Activated CD4-positive, alpha-beta T cell treated with anti-CD3 and anti-CD28 coated beads, Interleukin-10, Interleukin-2, amounts not matched to agents 100 ng/mL and 50 ng/mL, durations not matched to agents 16 hours and 8 hours (primary cell): Measurements from ENCODE around the gene KIF1A.

Experiments used
- DNase-seq: peaks from one replicate; pipeline ENCODE4 v3.0.0-alpha.2; 2020

The KIF1A gene

GRCh38 chr2:240731178-240731545 lies 88.9 kb downstream of the KIF1A start:
- DNase-seq: no peak

- DNase-seq: no peak
Observed at GRCh38 chr2:240730501-240731177, 89.4 kb downstream of the KIF1A start.

- DNase-seq: no peak
Observed at GRCh38 chr2:240728827-240729226, 91.2 kb downstream of the KIF1A start.

GRCh38 chr2:240728361-240728760 lies 91.7 kb downstream of the KIF1A start:
- DNase-seq: no peak

- DNase-seq: no peak
Observed at GRCh38 chr2:240727913-240728312, 92.1 kb downstream of the KIF1A start.

- DNase-seq: no peak
Observed at GRCh38 chr2:240727439-240727838, 92.6 kb downstream of the KIF1A start.

GRCh38 chr2:240726876-240727275 lies 93.1 kb downstream of the KIF1A start:
- DNase-seq: no peak

GRCh38 chr2:240725671-240726070 lies 94.3 kb downstream of the KIF1A start:
- DNase-seq: no peak

- DNase-seq: no peak
Observed at GRCh38 chr2:240725266-240725665, 94.8 kb downstream of the KIF1A start.

- no peak for DNase-seq
Observed at GRCh38 chr2:240724431-240724830, 95.6 kb downstream of the KIF1A start.

GRCh38 chr2:240723851-240724250 lies 96.2 kb downstream of the KIF1A start:
- DNase-seq: no peak

GRCh38 chr2:240722796-240723735 lies 97.0 kb downstream of the KIF1A start:
- no peak for DNase-seq

GRCh38 chr2:240722376-240722775 lies 97.6 kb downstream of the KIF1A start:
- no peak for DNase-seq

- DNase-seq: no peak
Observed at GRCh38 chr2:240721596-240722180, 98.3 kb downstream of the KIF1A start.

GRCh38 chr2:240720686-240721595 lies 99.1 kb downstream of the KIF1A start:
- no peak for DNase-seq

GRCh38 chr2:240719676-240720545 lies 100.1 kb downstream of the KIF1A start:
- DNase-seq: no peak

GRCh38 chr2:240718896-240719490 lies 101.0 kb downstream of the KIF1A start:
- DNase-seq: no peak

- no peak for DNase-seq
Observed at GRCh38 chr2:240717681-240718581, 102.1 kb downstream of the KIF1A start.

- no peak for DNase-seq
Observed at GRCh38 chr2:240717181-240717641, 102.8 kb downstream of the KIF1A start.
